Globus pallidus (tissue), 1 donor: ENCODE results near the gene PRSS57.
"Not testable (repeated sequence)": the region's sequence is repeated elsewhere in the genome, so short reads cannot be mapped to it uniquely, and the experiment has no call there.

ENCODE experiments used
- DNase-seq: peaks from one replicate; pipeline ENCODE4 v3.0.0-alpha.2; 2015; ENCODE audit warnings: low spot score

PRSS57 gene

GRCh38 chr19:695352-695949 lies at the start of gene PRSS57:
PRSS57 (minus strand) TSS chr19:695452; CDS start chr19:695430, 22 bp downstream.
- no peak for DNase-seq

GRCh38 chr19:743168-743687 lies 48.0 kb upstream of the PRSS57 start:
- no peak for DNase-seq

GRCh38 chr19:742540-743075 lies 47.4 kb upstream of the PRSS57 start:
- DNase-seq = no peak

- no peak for DNase-seq
These were observed 46.4 kb upstream of the PRSS57 start for GRCh38 chr19:741506-742131.

- not testable (repeated sequence) for DNase-seq
These were observed 45.7 kb upstream of the PRSS57 start for GRCh38 chr19:740816-741505.

GRCh38 chr19:739998-740715 lies 44.9 kb upstream of the PRSS57 start:
- DNase-seq = no peak

- no peak for DNase-seq
These were observed 43.4 kb upstream of the PRSS57 start for GRCh38 chr19:738509-739128.

GRCh38 chr19:737591-738093 lies 42.4 kb upstream of the PRSS57 start:
- no peak for DNase-seq

- DNase-seq = no peak
These were observed 40.9 kb upstream of the PRSS57 start for GRCh38 chr19:736125-736524.

- no peak for DNase-seq
These were observed 39.5 kb upstream of the PRSS57 start for GRCh38 chr19:734716-735115.

GRCh38 chr19:732148-733069 lies 37.2 kb upstream of the PRSS57 start:
- no peak for DNase-seq

GRCh38 chr19:731000-731399 lies 35.7 kb upstream of the PRSS57 start:
- no peak for DNase-seq

GRCh38 chr19:729965-730668 lies 34.9 kb upstream of the PRSS57 start:
- no peak for DNase-seq

GRCh38 chr19:729564-729963 lies 34.3 kb upstream of the PRSS57 start:
- DNase-seq = not testable (repeated sequence)

- no peak for DNase-seq
These were observed 32.8 kb upstream of the PRSS57 start for GRCh38 chr19:728011-728410.

GRCh38 chr19:726993-727956 lies 32.0 kb upstream of the PRSS57 start:
- no peak for DNase-seq

GRCh38 chr19:725461-726089 lies 30.3 kb upstream of the PRSS57 start:
- DNase-seq = no peak

- no peak for DNase-seq
These were observed 28.5 kb upstream of the PRSS57 start for GRCh38 chr19:723714-724113.
